ENCODE data around the gene TNP2. TPM values are rescaled to one million over a fixed set of nuclear protein-coding genes. Genes with fewer than 3 reads are reported as not detected.

TNP2 gene
- total RNA-seq, 1 donor from 2014 or later: not detected

DNA sequence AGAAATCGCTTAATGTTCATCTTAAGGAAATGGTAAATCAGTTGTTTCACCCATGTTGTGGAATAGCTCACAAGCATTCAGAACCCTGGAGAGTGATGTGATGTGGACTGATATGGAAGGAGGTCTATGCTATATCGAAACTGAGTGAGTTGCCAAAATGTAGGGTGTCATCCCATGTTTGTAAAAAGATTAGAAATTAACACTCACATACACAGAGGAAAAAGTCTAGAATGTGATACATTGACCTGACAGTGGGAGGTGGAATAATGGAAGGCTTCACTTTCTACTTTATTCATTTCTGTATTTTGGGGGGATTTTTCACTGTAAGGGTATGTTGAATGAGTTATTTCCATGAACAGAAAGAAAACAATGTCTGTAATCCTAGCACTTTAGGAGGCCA, 16.7 kb upstream of the TNP2 start:
- Mint-ChIP-seq H3K36me3 (ENCODE audit: low read depth) (no peaks in the 10 kb centered on the region), H3K9me3 (ENCODE audit: low read depth) (no peaks in the 10 kb centered on the region), H3K27ac (ENCODE audit: unreplicated experiment) (no peak overlapping the region), H3K27me3 (ENCODE audit: low read depth) (peaks cover 22% of the 10 kb centered on the region), H3K4me3 (ENCODE audit: unreplicated experiment) (no peak overlapping the region), H3K4me1 (ENCODE audit: low read depth) (no peaks in the 10 kb centered on the region)
- no peak for DNase-seq (ENCODE audit: low spot score)
- TF ChIP-seq, protein P1, sequence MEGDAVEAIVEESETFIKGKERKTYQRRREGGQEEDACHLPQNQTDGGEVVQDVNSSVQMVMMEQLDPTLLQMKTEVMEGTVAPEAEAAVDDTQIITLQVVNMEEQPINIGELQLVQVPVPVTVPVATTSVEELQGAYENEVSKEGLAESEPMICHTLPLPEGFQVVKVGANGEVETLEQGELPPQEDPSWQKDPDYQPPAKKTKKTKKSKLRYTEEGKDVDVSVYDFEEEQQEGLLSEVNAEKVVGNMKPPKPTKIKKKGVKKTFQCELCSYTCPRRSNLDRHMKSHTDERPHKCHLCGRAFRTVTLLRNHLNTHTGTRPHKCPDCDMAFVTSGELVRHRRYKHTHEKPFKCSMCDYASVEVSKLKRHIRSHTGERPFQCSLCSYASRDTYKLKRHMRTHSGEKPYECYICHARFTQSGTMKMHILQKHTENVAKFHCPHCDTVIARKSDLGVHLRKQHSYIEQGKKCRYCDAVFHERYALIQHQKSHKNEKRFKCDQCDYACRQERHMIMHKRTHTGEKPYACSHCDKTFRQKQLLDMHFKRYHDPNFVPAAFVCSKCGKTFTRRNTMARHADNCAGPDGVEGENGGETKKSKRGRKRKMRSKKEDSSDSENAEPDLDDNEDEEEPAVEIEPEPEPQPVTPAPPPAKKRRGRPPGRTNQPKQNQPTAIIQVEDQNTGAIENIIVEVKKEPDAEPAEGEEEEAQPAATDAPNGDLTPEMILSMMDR (IDR thresholded peaks at IDR 0.05): no peak

DNA sequence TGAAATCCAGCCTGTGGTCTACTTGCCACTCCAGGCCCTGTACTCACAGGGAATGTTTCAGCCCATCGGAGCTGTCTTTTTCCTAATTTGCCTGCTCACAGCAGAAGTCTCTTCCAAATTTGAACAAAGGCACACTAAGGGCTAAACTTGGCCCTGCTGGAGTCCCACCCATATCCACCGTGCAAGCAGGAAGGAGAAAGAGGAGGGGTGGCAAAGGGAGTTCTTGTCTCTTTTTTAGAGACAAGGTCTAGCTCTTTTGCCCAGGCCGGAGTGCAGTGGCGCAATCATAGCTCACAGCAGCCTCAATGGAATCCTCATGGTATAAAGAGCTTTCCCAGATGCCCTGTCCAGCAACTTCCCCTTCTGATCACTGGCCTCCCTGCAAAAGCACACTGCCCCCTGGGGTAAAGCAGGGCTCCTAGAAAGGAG, 14.7 kb upstream of the TNP2 start:
- Mint-ChIP-seq H3K27me3 (ENCODE audit: low read depth) (peaks cover 29% of the 10 kb centered on the region), H3K9me3 (ENCODE audit: low read depth) (no peaks in the 10 kb centered on the region), H3K4me1 (ENCODE audit: low read depth) (no peaks in the 10 kb centered on the region), H3K36me3 (ENCODE audit: low read depth) (no peaks in the 10 kb centered on the region), H3K4me3 (ENCODE audit: unreplicated experiment) (no peak overlapping the region), H3K27ac (ENCODE audit: unreplicated experiment) (no peak overlapping the region)
- no peak for DNase-seq (ENCODE audit: low spot score)
- TF ChIP-seq, protein P1 (IDR thresholded peaks at IDR 0.05): no peak

DNA sequence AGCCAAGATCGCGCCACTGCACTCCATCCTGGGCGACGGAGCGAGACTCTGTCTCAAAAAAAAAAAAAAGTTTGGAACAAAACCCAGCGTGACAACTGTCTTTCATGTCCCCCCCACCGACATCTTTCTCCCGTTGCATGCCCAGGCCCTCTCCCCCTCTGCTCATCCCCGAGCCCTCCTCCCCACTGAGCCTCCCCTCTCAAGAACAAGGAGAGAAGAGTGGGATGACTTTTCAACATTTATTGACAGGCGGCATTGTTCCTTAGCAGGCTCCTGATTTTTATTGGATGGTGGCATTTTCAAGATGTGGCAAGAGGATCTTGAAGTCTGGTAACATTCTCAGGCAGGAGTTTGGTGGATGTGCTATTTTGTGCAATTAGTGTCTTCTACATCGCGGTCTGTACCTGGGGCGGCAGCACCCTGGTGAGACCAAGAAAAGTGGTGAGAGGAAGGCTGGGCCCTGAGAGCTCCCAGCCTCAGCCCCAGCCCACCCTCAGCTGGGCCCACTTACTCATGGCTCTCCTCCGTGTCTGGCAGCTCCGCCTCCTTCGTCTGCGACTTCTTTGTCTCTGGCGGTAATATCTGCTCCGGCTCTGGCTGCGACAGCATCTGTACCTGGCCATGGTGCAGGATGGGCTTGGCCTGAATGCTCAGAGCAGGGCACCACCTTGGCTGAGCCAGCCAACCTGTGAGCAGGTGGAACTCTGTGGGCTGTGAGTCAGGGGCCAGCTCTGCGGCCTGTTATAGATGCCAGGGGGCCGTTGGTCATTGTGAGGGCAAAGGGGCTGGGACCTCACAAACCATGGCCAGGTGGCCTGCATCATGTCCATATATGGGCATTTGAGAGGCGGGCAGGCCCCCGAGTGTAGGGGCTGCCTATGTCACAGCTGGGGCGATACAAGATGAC, 11.7 kb upstream of the TNP2 start, which contains the start of gene PRM1:
PRM1 (minus strand) TSS at position 715 of the 907 bp plus-strand sequence; CDS start at position 623, 92 bp downstream.
- H3K4me1 Mint-ChIP-seq (ENCODE audit: low read depth): no peaks in the 10 kb centered on the region
- H3K4me3 Mint-ChIP-seq (ENCODE audit: unreplicated experiment): no peak within 1 kb of the TSS
- TF ChIP-seq, protein P1 (IDR thresholded peaks at IDR 0.05): no peak
- no peak for DNase-seq (ENCODE audit: low spot score)
- H3K27me3 Mint-ChIP-seq (ENCODE audit: low read depth): peaks cover 19% of the 10 kb centered on the region
- peaks cover 5% of the 10 kb centered on the region for H3K9me3 Mint-ChIP-seq (ENCODE audit: low read depth)
- no peak within 1 kb of the TSS for H3K27ac Mint-ChIP-seq (ENCODE audit: unreplicated experiment)
- no peaks in the 10 kb centered on the region for H3K36me3 Mint-ChIP-seq (ENCODE audit: low read depth)

DNA sequence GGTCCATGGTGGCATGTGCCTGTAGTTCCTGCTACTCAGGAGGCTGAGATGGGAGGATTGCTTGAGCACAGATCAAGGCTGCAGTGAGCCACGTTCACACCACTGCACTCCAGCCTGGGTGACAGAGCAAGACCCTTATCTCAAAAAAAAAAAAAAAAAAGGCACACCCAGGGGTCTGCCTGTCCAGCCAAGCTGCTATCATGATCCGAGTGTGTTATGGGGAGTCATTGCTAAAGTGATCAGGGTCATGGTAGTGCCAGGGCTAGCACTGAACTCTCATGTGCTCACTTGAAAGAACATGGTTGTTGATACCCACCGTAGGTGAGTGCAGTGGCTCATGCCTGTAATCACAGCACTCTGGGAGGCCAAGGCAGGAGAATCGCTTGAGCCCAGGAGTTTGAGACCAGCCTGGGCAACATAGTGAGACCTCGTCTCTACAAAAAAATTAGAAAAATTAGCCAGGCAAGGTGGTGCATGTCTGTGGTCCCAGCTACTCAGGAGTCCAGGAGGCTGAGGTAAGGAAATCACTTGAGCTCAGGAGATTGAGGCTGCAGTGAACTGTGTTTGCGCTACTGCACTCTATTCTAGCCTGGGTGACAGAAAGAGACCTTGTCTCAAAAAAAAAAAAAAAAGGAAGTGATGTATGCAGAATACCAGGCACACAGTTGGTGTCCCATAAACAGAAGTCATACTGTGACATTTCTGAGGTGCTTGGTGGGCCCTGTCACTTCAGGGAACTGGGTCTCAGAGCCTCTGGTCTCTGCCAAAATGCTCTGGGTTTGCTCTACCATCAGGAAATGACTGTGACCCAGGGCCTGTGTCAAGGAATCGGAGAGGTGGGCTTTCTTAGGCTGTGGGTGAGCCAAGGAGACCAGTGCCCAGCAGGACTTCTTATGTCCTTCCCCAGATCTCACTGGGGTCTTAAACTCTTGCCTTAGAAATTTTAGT, 9.8 kb upstream of the TNP2 start:
- no peak overlapping the region for H3K27ac Mint-ChIP-seq (ENCODE audit: unreplicated experiment)
- peaks cover 16% of the 10 kb centered on the region for H3K27me3 Mint-ChIP-seq (ENCODE audit: low read depth)
- no peak for DNase-seq (ENCODE audit: low spot score)
- no peaks in the 10 kb centered on the region for H3K36me3 Mint-ChIP-seq (ENCODE audit: low read depth)
- peaks cover 5% of the 10 kb centered on the region for H3K9me3 Mint-ChIP-seq (ENCODE audit: low read depth)
- no peaks in the 10 kb centered on the region for H3K4me1 Mint-ChIP-seq (ENCODE audit: low read depth)
- no peak overlapping the region for H3K4me3 Mint-ChIP-seq (ENCODE audit: unreplicated experiment)
- TF ChIP-seq, protein P1 (IDR thresholded peaks at IDR 0.05): no peak
